ENCODE measurements around the gene TMEM156.

Gene TMEM156

GRCh38 chr4:38920186-38920585, 112.0 kb downstream of the TMEM156 start:
- no peak for TF ChIP-seq GATA3 (IDR thresholded peaks at IDR 0.05; ENCODE audit: low read depth, low read length)
- no peak for TF ChIP-seq GATA2 (IDR thresholded peaks at IDR 0.05; ENCODE audit: low read depth, low read length)

GRCh38 chr4:38919494-38919893, 112.7 kb downstream of the TMEM156 start:
- no peak for TF ChIP-seq GATA3 (IDR thresholded peaks at IDR 0.05; ENCODE audit: low read depth, low read length)
- TF ChIP-seq GATA2 (IDR thresholded peaks at IDR 0.05; ENCODE audit: low read depth, low read length): no peak

- TF ChIP-seq GATA3 (IDR thresholded peaks at IDR 0.05; ENCODE audit: low read depth, low read length): no peak
- no peak for TF ChIP-seq GATA2 (IDR thresholded peaks at IDR 0.05; ENCODE audit: low read depth, low read length)
Measured at GRCh38 chr4:38917481-38918025, 114.7 kb downstream of the TMEM156 start.
